ENCODE results near the gene CDKL1. TPM values are rescaled to one million over a fixed set of nuclear protein-coding genes. Genes with fewer than 3 reads are reported as not detected.

CDKL1 gene
- polyA plus RNA-seq, 2 of the 4 experiments (the other 2 are of a cell fraction): 10.2 to 11.0 TPM

GRCh38 chr14:50347521-50347920, 49.2 kb downstream of the CDKL1 start:
- POLR2A ChIA-PET: interaction anchor here (0.6 kb wide), 1 partner anchor 35 kb away, joined by 3 read pairs; no protein-coding TSS in a partner anchor
- 0% methylated on average over 1 of the region's 1 CpG for WGBS (ENCODE audit: missing lambda C conversion rate)
- Histone ChIP-seq H3K4me1 (peaks cover 16% of the 10 kb centered on the region), H3K4me2 (peak overlapping the region; percentile 42; the same call in 2 of the 3 replicates), H3K9me3 (no peaks in the 10 kb centered on the region), H3K4me3 (no peak overlapping the region), H3K27ac (peak overlapping the region; percentile 75 to 81)
- TF ChIP-seq NFE2L2 (conservative IDR thresholded peaks at IDR 0.05; ENCODE audit: low read length) (peak; percentile 53; the same call in 1 of the 2 replicates), MAFK (IDR thresholded peaks at IDR 0.05; ENCODE audit: partially characterized antibody) (peak; percentile 92), ESRRA (IDR thresholded peaks at IDR 0.05; ENCODE audit: borderline replicate concordance, low read length) (no peak), BHLHE40 (IDR thresholded peaks at IDR 0.05; ENCODE audit: low read depth, low read length) (no peak)
- FAIRE-seq: no peak
- CTCF ChIA-PET: interaction anchor here (1.1 to 1.8 kb wide), 2 partner anchors 17 to 27 kb away, joined by 4 to 9 read pairs; no protein-coding TSS in a partner anchor
- DNase-seq (ENCODE audit: low read depth in 1 of 2, low spot score in 1 of 2): peak in 1 of 2 experiments; percentile 42
- peak in 1 of 2 experiments; percentile 54; a peak in 2 of 6 replicates for ATAC-seq

GRCh38 chr14:50345846-50346422, 50.7 kb downstream of the CDKL1 start:
- POLR2A ChIA-PET: interaction anchor here (1.1 kb wide), 1 partner anchor 34 kb away, joined by 5 read pairs; the partner anchor contains the start of genes DMAC2L and L2HGDH
- ATAC-seq: no peak

More at GRCh38 chr14:50345846-50346422, 50.7 kb downstream of the CDKL1 start:
- no peak overlapping the region for H3K4me2 ChIP-seq
- H3K4me3 ChIP-seq: no peak overlapping the region
- 70% methylated on average over 6 of the region's 6 CpGs for WGBS (ENCODE audit: missing lambda C conversion rate)
- CTCF ChIA-PET: interaction anchor here (1.0 to 1.6 kb wide), 4 partner anchors 18 to 79 kb away, joined by 3 to 5 read pairs (median 4); no protein-coding TSS in a partner anchor
- peaks cover 19% of the 10 kb centered on the region for H3K4me1 ChIP-seq
- TF ChIP-seq CHD2 (IDR thresholded peaks at IDR 0.05; ENCODE audit: low read length, partially characterized antibody) (no peak), EHMT2 (IDR thresholded peaks at IDR 0.05; ENCODE audit: low read depth) (no peak), EHF (CRISPR knock-in tag; IDR thresholded peaks at IDR 0.05) (no peak), HMGXB4 (CRISPR knock-in tag; IDR thresholded peaks at IDR 0.05; ENCODE audit: borderline replicate concordance) (no peak), NPAS2 (CRISPR knock-in tag; IDR thresholded peaks at IDR 0.05; ENCODE audit: borderline replicate concordance) (no peak), BHLHE40 (IDR thresholded peaks at IDR 0.05; ENCODE audit: low read depth, low read length) (no peak), ZSCAN20 (CRISPR knock-in tag; IDR thresholded peaks at IDR 0.05) (no peak), POLR2AphosphoS2 (conservative IDR thresholded peaks at IDR 0.05; ENCODE audit: low read length) (no peak), FOSL2 (IDR thresholded peaks at IDR 0.05) (no peak), FOSL2 (CRISPR knock-in tag; IDR thresholded peaks at IDR 0.05) (no peak), TP53 (CRISPR knock-in tag; IDR thresholded peaks at IDR 0.05) (no peak), MAFK (IDR thresholded peaks at IDR 0.05; ENCODE audit: partially characterized antibody) (no peak), RAD21 (conservative IDR thresholded peaks at IDR 0.05 in 1 of 2, IDR thresholded peaks at IDR 0.05 in 1 of 2) (no peak), CTCF (IDR thresholded peaks at IDR 0.05) (no peak), MAZ (IDR thresholded peaks at IDR 0.05; ENCODE audit: borderline replicate concordance, low read depth, low read length) (no peak), JUNB (IDR thresholded peaks at IDR 0.05) (no peak), EP300 (IDR thresholded peaks at IDR 0.05) (no peak), MYC (IDR thresholded peaks at IDR 0.05; ENCODE audit: borderline replicate concordance, low read length) (no peak), ZFP36 (IDR thresholded peaks at IDR 0.05; ENCODE audit: borderline replicate concordance, partially characterized antibody) (no peak), SMC3 (IDR thresholded peaks at IDR 0.05) (no peak)
- DNase-seq (ENCODE audit: low read depth in 1 of 2, low spot score in 1 of 2) (no peak), FAIRE-seq (no peak)
- 0 out of 6 replicates have a peak overlapping the region, but pooled peaks of 1 of the 2 experiments have one; percentile 9 for H3K27ac ChIP-seq
- no peaks in the 10 kb centered on the region for H3K9me3 ChIP-seq
